Measurements from ENCODE around the gene LDLRAD3. TPM values are rescaled to one million over a fixed set of nuclear protein-coding genes. Genes with fewer than 3 reads are reported as not detected.

LDLRAD3 gene
- total RNA-seq, 1 experiment from 2014 or later: 28.1 TPM

DNA sequence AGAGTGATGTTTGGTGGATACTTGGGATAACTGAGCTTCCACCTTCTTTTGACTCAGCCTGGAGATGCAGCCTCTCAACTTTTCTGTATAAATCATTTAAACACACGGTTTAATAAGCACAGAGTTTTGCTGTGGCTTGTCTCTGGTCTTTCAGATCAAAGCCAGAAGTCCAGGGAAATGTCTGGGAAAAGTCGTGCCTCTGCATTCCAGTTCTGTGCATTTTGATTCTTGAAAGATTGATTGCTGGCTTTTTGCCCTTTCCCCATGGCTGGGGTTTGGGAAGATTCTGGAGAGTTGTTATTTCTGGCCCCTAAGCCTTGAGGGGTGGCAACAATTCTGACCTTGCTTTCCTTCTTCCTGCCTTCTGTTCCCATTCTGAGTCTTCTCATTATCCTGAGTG is 191.2 kb downstream of the LDLRAD3 start:
- ATAC-seq: no peak
- no peak for DNase-seq (ENCODE audit: low read depth, low spot score)
- Histone ChIP-seq H3K4me1 (ENCODE audit: control insufficient read depth, insufficient read depth, low read length) (peaks cover 4% of the 10 kb centered on the region; the same call in 1 of the 2 replicates), H3K4me3 (ENCODE audit: low read depth in 2 of 2, low read length in 2 of 2) (no peak overlapping the region), H3K27me3 (ENCODE audit: control insufficient read depth, insufficient read depth, low read length) (no peaks in the 10 kb centered on the region), H3K27ac (ENCODE audit: low read length) (no peak overlapping the region), H3K36me3 (ENCODE audit: control insufficient read depth, insufficient read depth, low read length) (no peaks in the 10 kb centered on the region), H3K9me3 (ENCODE audit: control insufficient read depth, insufficient read depth, low read depth, low read length) (no peaks in the 10 kb centered on the region)
- intact Hi-C loops (cut with micrococcal nuclease; ENCODE audit: unreplicated experiment) (loop anchor here (10.0 kb wide), 1 partner anchor 310 kb away; no protein-coding TSS in a partner anchor), in situ Hi-C loops (cut with HindIII; ENCODE audit: low pct_unique_long_range_greater_than_20kb, low sequenced_read_pairs) (no loop called here)
- POLR2A ChIA-PET: no interaction called here
- CTCF ChIA-PET: no interaction called here
- no TSS peak for BruUV-seq (replicated peaks)
- TF ChIP-seq, protein P1, sequence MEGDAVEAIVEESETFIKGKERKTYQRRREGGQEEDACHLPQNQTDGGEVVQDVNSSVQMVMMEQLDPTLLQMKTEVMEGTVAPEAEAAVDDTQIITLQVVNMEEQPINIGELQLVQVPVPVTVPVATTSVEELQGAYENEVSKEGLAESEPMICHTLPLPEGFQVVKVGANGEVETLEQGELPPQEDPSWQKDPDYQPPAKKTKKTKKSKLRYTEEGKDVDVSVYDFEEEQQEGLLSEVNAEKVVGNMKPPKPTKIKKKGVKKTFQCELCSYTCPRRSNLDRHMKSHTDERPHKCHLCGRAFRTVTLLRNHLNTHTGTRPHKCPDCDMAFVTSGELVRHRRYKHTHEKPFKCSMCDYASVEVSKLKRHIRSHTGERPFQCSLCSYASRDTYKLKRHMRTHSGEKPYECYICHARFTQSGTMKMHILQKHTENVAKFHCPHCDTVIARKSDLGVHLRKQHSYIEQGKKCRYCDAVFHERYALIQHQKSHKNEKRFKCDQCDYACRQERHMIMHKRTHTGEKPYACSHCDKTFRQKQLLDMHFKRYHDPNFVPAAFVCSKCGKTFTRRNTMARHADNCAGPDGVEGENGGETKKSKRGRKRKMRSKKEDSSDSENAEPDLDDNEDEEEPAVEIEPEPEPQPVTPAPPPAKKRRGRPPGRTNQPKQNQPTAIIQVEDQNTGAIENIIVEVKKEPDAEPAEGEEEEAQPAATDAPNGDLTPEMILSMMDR (IDR thresholded peaks at IDR 0.05): no peak
- TF ChIP-seq, protein P2, sequence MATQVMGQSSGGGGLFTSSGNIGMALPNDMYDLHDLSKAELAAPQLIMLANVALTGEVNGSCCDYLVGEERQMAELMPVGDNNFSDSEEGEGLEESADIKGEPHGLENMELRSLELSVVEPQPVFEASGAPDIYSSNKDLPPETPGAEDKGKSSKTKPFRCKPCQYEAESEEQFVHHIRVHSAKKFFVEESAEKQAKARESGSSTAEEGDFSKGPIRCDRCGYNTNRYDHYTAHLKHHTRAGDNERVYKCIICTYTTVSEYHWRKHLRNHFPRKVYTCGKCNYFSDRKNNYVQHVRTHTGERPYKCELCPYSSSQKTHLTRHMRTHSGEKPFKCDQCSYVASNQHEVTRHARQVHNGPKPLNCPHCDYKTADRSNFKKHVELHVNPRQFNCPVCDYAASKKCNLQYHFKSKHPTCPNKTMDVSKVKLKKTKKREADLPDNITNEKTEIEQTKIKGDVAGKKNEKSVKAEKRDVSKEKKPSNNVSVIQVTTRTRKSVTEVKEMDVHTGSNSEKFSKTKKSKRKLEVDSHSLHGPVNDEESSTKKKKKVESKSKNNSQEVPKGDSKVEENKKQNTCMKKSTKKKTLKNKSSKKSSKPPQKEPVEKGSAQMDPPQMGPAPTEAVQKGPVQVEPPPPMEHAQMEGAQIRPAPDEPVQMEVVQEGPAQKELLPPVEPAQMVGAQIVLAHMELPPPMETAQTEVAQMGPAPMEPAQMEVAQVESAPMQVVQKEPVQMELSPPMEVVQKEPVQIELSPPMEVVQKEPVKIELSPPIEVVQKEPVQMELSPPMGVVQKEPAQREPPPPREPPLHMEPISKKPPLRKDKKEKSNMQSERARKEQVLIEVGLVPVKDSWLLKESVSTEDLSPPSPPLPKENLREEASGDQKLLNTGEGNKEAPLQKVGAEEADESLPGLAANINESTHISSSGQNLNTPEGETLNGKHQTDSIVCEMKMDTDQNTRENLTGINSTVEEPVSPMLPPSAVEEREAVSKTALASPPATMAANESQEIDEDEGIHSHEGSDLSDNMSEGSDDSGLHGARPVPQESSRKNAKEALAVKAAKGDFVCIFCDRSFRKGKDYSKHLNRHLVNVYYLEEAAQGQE (IDR thresholded peaks at IDR 0.05; ENCODE audit: insufficient read depth in 1 of 2, low read depth in 2 of 2, low read length in 1 of 2): no peak
- TF ChIP-seq SIN3A (IDR thresholded peaks at IDR 0.05; ENCODE audit: borderline replicate concordance, insufficient read depth, low read depth, low read length): no peak
- no peak for TF ChIP-seq TCF7L2 (IDR thresholded peaks at IDR 0.05; ENCODE audit: low read depth, low read length)
- no peak for TF ChIP-seq POLR2AphosphoS5 (IDR thresholded peaks at IDR 0.05; ENCODE audit: low read depth, low read length)

DNA sequence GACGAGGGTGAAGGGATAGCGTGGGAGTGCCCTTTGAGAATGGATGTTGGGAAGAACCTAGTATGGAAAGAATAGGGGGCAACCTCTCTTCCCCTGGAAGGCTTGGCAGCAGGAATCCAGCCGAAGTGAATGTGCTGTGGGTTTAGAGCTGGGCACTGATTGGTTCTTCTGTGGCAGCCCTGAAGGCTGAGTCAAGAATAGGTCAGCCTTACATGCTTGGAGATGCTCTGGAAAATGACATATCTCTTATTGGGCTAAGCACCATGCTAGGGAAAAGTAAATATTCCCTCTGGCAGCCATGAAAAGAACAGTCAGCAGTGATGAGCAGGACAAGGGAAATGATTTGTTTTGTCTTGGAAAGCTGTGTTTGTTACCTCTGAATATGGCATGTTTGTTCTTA is 195.9 kb downstream of the LDLRAD3 start:
- H3K9me3 ChIP-seq (ENCODE audit: control insufficient read depth, insufficient read depth, low read depth, low read length): no peaks in the 10 kb centered on the region
- ChIA-PET POLR2A (no interaction called here), CTCF (no interaction called here)
- intact Hi-C loops (cut with micrococcal nuclease; ENCODE audit: unreplicated experiment): loop anchor here (10.0 kb wide), 1 partner anchor 315 kb away; no protein-coding TSS in a partner anchor
- ATAC-seq (no peak), DNase-seq (ENCODE audit: low read depth, low spot score) (no peak)
- H3K27me3 ChIP-seq (ENCODE audit: control insufficient read depth, insufficient read depth, low read length): no peaks in the 10 kb centered on the region
- BruUV-seq (replicated peaks): no TSS peak
- TF ChIP-seq SIN3A (IDR thresholded peaks at IDR 0.05; ENCODE audit: borderline replicate concordance, insufficient read depth, low read depth, low read length) (no peak), TCF7L2 (IDR thresholded peaks at IDR 0.05; ENCODE audit: low read depth, low read length) (no peak), POLR2AphosphoS5 (IDR thresholded peaks at IDR 0.05; ENCODE audit: low read depth, low read length) (no peak)
- TF ChIP-seq, protein P1 (IDR thresholded peaks at IDR 0.05): no peak
- TF ChIP-seq, protein P2 (IDR thresholded peaks at IDR 0.05; ENCODE audit: insufficient read depth in 1 of 2, low read depth in 2 of 2, low read length in 1 of 2): no peak
- H3K36me3 ChIP-seq (ENCODE audit: control insufficient read depth, insufficient read depth, low read length): no peaks in the 10 kb centered on the region
- H3K27ac ChIP-seq (ENCODE audit: low read length): no peak overlapping the region
- H3K4me1 ChIP-seq (ENCODE audit: control insufficient read depth, insufficient read depth, low read length): peaks cover 5% of the 10 kb centered on the region; the same call in 1 of the 2 replicates
- no peak overlapping the region for H3K4me3 ChIP-seq (ENCODE audit: low read depth in 2 of 2, low read length in 2 of 2)
- in situ Hi-C loops (cut with HindIII; ENCODE audit: low pct_unique_long_range_greater_than_20kb, low sequenced_read_pairs): no loop called here

Measured in Panc1 (cell line).